ENCODE results near the gene CBFA2T3.

The CBFA2T3 gene

DNA sequence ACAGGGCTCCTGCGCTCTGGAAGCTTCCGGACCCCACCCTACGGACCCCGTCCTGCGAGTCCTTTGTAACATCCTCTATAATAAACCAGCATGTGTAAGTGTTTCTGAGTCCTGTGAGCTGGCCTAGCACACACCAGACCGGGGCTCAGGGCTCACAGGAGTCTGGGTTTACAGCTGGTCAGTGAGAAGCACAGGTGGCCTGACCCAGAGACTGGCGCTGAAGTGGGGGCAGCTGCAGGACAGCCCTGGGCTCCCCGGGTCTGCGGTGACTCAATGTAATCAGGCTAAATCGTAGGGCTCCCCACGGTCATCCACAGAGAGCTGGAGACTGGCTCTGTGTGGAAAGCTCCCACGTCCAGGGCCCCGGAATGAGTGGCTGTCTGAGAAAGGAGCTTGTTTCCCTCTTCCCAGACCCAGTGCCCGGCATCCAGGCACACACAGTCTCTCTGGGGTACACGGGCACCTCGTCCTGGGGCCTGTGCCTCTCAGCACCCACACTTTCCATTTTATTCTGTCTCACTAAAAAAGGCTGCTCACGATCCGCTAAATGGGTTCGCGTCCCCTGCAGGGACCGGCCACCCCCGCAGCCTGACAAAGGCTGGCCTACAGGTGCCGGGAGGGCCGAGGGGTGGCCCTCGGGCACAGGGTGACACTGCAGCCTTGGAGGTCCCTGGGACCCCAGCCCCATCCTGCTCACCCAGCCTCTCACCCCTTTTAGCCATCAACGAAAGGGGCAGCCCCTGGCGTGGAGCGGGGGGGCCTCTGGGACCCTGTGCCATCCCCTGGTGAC is 18.9 kb upstream of the CBFA2T3 start:
- no peak for DNase-seq (ENCODE audit: low read depth)

DNA sequence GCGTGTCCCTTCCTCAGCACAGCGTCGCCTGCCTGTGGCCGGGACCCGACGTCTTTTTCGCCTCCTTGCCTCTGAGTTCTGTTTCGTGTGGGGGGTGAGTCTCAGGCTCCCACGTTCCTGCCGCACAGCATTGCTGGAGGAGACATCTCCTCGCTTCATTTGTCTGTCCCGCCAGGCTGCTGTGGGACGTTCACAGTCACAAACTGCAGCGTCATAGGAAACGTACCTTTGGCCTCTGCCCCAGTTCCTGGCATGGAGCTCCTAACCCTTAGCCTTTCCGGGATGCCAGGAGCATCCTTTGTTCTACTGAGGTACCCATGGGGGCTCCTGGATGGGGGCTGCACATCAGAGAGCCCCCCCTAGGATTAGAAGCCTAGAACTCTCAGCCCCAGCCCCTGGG is 18.2 kb upstream of the CBFA2T3 start:
- no peak for DNase-seq (ENCODE audit: low read depth)

DNA sequence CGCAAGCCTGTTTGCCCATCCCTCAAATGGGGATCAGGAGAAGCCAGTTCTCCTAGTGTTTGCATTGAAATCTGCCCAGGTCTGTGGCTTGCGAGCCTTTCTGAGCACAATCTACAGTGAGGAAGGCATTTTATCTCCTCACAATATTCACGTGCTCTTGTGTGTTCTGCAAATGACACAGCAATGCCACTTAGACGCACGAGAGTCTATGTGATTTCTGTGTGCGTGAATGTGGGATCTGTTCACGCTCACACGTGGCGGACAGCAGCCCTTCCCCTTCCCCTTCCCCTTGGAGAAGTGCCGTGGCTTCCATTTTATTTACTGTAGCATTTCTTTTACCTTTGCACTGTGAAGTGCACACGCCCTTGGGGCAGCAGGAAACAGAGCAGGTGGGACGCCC is 17.7 kb upstream of the CBFA2T3 start:
- no peak for DNase-seq (ENCODE audit: low read depth)

DNA sequence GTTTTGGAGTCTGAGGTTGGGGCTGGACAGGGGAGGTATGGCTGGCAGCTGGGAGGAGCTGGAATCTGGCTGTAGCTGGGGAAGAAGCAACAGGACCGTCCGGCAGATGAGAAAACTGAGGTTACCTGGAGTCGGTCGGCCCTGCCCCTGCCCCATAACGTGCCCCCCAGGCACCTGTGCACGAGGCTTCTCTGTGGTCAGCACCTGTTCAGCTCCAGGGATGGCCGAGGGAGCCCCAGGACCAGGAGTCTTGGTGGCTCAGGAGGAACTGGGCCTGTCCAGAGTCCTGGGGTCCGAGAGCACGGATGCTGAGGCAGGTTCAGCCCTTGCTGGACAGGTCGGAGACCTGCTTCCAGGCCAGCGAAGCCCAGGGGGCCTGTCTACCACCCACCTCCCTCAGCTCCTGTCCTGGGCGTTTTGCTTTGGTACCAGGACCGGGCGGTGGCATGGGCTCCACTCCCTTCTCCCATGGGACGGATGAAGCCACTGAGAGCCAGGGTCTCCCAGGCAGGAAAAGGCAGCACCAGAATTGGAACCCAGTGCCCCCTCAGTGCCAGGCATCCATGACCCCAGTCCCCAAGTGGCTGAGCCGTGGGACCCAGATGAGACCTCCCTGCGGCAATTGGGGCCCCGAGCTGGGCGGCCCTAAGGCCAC is 17.1 kb upstream of the CBFA2T3 start:
- no peak for DNase-seq (ENCODE audit: low read depth)

DNA sequence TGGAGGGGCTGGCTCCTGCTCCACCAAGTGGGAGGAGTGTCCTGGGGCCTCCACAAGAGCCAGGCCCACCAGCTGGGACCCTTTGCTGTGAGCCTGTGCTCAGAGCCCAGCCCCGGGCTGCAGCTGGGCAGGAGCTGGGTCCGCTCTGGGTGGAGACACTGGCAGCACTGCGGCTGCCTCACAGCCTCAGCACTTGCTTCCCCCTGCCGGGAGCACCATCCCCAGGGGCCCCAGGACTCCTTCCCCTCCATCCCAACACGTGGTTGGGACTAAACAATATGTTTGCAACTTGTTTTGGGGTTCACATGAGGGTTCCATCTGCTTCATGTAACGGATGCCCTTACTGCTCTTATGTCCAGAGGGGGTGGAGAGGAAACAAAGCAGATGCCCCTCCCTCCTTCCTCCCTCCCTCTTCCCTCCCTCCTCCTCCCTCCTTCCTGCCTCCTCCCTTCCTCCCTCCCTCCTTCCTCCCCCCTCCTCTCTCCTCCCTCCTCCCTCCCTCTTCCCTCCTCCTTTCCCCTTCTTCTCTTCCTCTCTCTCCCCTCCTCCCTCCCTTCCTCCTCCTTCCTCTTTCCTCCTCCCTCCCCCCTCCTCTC is 16.3 kb upstream of the CBFA2T3 start:
- no peak for DNase-seq (ENCODE audit: low read depth)

DNA sequence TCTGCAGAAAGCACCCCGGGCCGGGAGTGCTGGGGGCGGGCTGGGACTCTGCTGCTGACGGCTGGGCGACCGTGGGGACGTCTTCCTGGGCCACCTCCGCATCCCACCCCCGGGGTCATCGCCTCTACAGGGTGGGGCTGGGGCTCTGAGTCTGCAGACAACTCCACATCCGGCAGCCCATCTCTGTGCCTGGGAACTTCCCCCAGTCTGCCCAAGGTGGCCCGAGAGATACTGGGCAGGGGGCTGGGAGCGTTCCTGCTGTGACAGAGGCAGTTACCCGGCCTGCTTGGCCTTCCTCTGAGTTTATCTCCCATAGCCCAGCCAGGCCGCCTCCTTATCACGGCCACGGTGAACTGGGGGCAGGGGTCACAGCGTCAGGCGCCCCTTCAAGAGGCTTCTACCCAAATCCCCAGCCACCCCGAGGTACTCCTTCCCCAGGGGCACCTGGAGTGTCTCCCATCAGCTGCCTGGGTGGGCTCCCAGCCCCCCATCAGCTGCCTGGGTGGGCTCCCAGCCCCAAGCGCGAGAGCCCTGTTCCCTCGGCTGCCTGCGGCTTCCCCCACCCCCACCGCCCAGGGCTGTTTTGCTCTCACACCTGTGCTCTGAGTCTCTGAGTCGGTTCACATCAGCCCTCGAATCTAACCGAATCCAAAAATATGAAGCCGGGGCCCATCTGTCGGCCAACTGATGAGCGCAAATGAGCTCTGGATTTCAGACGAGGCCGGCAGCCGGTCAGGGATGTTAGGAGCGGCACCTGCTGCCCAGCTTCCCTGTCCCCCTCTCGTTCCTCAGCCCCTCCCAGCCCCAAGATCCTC is 15.6 kb upstream of the CBFA2T3 start:
- DNase-seq (ENCODE audit: low read depth), result no peak

DNA sequence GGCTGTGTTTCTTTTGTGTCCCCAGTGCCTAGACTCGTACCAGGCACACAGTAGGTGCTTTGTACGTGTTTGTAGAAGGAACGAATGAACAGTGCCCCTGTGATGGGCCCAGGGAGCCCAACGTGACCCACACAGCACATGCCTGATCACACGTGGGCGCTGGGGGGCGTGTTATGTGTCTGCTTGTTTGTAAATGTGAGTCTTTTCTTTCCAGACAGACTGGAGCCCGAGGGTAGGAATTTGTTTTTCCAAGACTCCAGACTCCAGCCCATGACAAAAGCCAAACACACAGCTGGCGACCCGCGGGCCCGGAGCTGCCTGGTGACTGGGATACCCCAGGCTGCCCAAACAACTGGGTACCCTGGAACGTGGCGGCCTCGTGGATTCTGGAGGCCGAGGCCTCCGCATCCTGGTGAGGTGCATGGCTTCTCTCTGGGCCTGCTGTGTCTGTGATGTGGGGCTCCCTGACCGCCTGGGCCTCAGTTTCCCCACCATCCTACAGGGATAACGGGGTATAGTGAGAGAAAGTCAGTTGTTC is 14.9 kb upstream of the CBFA2T3 start:
- DNase-seq (ENCODE audit: low read depth), result no peak

DNA sequence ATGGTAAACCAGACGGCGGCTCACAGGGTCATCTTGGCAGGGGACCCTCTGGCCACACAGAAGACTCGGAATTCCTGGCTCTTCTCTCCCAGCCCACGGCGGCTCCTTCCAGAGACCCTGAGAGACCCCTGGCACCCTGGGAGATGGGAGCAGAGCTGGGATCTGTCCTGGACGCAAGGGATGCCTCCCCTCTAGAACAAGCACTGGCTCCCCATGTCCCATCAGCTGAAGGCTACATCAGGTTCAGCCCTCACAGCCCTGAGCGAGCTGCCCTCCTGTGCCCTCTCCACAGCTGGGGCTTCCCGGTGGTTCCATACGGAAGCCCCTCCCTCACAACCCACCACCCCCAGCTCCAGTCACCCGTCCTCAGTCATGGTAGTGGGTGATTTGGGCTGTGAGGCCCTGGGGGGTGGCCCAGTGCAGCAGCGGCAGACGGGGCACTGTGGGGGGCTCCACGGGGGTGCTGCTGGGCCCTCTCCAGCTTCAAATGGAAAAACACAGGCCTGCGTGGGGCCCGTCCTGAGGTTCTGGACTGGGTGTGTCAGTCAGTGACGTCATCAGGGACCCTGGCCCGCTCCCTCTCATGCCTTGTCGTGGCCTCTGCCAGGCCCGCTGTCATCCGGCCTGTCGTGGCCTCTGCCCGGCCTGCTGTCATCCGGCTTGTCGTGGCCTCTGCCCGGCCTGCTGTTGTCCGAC is 13.0 kb upstream of the CBFA2T3 start:
- DNase-seq (ENCODE audit: low read depth), result no peak

DNA sequence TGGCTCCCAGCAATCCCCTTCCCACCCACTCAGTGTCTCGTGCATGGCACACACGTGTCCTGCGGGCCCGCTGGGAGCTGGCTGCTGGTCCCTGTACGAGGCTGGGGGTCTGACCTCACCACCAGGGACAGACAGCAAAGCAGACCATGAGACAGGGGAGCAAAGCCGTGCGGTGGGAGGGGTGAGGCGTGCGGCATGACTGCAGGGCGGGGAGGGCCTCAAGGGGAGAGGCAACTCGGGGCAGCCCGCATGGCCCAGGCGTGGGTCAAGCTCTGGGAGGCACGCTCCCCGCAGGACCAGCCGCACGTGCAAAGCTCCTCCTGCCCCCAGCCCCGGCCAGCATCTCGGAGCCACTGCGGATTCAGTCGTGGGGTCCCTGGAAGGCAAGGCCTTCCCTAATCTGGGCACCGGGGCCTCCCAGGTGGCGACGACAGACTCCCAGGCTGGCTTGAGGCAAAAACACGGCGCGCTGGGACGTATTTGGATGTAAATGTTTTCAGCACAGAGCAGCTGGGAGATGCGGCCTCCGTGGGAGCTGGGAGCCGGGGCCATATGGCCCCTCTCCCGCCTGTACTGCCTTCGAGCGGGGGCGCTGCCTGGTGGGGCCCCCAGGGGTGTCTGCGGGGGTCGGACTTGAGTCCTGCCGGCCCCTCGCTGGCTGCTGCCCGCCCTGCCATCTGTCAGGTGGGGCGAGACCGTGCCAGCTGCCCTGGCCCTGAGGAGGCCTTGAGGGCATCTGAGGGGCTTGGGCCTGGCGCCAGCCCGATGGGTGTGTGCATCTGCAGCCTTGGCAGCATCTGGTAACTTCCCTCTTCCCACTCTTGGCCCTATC is 12.2 kb upstream of the CBFA2T3 start:
- DNase-seq (ENCODE audit: low read depth), result no peak

DNA sequence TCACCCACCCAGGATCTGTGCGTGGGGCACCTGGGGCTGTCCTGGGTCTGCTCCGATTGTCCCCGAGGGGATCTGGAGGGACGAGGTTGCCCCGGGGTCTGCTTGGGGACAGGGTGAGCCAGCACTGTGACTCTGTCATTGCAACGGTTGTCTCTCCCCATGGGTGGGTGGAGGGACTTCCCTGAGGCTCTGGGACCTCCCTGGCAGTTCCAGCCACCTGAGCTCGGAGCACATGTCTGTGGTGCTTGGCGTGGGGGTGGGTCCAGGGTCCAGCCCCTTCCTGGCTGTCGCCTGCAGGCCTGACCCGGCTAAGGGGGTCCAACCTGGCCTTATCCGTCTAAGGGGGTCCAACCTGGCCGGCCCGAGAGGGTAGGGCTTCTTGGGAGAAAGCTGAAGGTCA is 8.5 kb upstream of the CBFA2T3 start:
- no peak for DNase-seq (ENCODE audit: low read depth)

DNA sequence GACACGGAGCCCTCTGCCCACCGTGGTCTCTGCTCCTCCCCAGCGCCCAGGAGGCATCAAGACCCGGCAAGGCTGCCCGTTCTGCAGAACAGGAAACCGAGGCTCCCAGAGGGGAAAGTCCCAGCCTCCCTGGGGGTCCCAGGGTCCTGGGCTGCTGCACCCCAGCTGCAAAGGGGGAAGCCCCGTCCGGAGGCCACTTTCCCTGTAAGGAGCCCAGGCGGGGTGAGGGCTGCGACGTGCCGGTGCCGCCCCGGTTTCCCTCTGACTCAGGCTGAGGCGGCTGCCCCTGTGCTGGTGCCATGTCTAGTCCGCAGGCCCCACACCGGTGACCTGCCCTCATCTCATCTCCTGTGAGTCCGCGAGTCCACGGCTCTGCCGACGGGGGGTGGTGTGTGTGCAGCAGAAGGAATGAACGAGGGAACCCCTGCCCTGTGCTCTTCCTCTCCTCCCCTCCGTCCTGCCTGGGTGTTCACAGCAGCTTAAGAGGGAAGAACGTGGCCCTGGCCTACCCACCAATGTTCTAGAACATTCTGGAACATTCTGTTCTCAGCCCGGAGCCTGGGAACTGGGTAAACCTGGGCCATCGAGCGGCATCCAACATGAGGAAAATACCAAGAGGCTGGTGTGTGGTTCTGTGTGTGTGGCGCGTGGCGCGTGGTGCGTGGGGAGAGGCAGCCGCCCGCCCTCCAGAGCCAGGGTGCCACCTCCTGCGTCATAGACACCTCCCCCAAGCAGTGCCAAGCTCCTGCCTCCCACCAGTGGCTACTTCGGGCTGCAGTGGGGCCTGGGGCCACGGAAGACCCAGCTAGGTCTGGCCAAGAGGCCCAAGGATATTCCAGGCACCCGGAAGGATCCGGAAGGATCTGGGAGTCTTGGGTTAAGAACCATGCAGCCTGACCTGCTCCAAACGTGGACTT is 7.0 kb upstream of the CBFA2T3 start:
- DNase-seq (ENCODE audit: low read depth), result no peak

DNA sequence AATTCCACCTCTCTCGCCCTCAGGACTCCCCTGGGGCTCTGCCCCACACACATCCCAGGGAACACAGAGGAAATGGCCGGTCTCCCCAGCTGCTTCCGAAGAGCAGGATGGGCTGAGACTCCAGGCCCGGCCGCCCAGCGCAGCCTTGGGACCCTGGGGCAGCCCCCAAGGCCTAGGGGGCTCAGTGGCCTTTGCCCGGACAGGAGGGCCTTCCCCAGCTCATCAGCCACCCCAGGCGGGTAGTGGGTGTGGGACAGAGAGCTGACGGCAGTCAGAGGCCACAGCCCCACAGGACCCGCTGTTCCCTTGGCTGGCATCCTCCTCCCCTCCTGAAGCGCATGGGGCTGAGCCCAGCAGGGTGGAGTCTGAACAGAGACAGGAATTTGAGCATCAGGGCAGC is 6.2 kb upstream of the CBFA2T3 start:
- DNase-seq (ENCODE audit: low read depth), result no peak

DNA sequence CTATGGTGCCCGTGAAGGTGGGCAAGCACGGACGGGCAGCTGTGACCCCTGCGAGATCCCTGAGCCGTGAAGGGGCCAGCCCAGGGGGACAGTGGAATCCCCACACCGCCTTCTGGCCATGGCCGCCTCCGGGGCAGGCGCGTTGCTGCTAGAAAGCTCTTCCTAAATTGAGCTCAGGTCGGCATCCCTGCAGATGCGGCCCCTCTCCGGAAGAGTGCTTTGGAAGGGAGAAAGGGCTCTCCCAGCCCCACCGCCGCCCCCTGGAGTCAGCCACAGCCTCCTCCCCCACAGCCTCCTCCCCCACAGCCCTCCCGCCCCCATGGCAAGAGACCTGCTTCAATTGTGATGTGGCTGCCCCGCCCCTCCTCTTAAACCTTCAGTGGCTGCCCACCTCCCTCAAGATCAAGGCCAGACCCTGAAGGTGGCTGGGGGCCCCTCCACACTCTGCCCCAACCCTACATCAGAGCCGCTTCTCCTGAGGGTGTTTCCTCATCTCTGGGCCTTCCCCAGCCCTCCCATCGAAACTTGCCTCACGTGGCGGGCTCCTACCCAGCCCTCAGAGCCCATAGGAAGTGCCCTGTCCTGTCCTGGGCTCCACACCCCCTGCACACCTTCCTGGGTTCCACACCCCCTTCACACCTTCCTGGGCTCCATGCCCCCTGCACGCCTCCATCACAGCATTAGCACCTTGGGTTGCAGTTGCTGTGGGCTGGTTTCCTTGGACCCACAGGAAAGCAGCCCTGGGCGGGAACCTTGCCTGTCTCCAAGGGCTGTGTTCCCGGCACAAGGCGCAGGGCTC is 5.5 kb upstream of the CBFA2T3 start:
- no peak for DNase-seq (ENCODE audit: low read depth)

DNA sequence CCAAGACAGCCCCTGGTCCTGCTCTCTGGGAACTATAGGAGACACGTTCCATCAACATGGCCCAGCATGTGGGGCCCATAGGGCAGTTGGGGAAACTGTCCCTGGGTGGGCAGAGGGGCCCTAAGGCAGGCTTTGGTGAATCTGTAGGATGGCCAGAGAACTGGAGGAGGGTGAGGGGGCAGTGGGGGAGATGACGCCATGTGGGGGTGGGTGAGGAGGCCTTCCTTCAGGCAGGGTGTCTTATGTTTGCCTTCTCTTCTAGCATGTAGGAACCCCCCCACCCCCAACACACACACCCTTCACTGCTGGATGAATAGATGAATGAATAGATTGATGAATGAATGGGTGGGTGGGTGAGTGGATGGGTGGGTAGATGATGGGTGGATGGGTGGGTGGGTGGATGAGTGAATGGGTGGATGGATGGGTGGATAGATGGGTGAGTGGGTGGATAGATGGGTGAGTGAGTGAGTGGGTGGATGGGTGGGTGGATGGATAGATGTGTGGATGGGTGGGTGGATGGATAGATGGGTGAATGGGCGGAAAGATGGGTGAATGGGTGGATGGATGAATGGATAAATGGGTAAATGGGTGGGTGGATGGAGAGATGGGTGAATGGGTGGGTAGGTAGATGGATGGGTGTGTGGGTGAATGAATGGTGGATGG is 2.5 kb upstream of the CBFA2T3 start:
- no peak for DNase-seq (ENCODE audit: low read depth)

DNA sequence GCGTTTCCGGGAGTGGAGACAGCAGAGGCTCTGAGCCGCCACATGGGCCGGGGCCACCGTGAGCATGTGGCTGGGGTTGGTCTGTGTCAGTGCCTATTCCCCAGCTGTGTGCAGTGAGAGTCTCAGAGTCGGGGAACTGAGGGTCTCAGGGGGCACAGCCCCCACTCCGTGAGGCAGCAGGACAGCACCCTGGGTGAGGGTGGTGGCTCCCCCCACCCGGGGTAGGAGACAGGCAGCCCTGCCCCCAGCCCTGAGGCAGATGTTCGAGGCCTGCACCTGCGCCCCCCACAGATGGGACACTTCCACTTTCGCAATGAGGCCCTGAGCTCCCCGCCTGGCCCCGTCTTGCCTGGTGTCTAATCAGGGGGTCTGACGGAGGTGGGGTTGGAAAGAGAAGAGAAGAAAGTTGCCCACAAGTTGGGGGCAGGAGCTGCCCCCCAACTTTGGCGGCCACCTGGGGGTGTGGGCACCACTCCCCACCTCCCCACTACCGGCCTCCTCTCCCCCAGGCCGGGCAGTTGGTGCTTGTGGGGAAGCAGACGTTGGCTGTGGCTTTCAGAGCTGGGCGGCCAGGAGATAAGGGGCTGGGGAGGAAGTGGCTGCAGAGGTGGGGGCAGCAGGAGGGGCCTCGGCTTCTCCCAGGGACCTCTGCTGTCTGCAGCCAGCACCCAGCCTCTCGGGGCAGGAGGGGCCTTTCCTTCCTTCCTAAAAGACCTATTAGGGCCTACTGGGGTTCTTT is 1.8 kb upstream of the CBFA2T3 start:
- DNase-seq (ENCODE audit: low read depth), result no peak

DNA sequence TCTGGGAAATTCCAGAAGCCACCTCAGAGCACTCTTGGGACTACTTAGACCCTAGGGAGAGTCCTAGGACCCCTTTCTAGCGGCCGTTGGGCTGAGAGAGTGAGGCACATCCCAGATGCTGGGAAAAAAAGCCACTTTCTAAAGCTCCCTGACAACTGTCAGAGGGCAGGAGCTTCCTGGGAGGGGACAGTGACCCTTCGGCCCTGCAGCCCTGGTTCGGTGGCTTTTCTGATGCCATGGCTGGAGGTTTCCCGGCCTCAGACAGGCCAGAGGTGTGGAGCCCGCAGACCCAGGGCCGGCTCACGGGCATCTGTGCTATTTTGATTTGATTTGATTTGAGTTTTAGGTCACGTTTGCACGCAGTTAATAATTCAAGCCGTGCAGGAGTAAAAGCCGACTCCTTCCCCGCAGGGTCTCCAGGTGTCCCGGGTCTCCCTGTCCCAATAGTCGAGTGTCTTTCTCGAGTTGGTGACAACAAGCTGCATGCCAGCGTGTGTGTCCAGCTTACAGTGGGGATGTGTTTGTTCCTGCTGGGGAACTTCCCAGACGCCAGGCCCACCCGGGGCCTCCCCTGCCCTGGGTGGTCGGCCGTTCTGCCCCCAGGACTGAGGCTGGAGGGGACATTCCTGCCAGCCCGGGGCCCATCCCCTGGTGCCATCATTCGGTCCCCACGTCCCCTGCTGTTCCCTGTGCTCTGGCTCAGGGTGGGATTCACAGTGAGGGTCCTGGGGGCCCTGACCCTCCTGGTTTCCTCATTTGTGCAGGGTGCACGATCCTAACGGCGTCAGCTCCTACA is 1.0 kb upstream of the CBFA2T3 start:
- DNase-seq (ENCODE audit: low read depth), result no peak
